Testis (tissue), 2 donors: ENCODE data around the gene CELF2.

Experiments used
- POLR2A ChIP-seq: fragments of 450-650 bp; IDR thresholded peaks from one replicate; pipeline ENCODE4 v1.6.1; 2017; ENCODE audit warnings: antibody characterized with exemption, mild to moderate bottlenecking, moderate library complexity
- TF ChIP-seq, protein P1 (sequence below), 3 experiments: fragments of 450-650 bp in 2 of 3; fragments of 200-600 bp in 1 of 3; sonication (generic) in 1 of 3; IDR thresholded peaks; one replicate each; pipeline ENCODE4 v1.5.1; 2016 to 2019; ENCODE audit warnings: antibody characterized with exemption in 3 of 3, mild to moderate bottlenecking in 2 of 3, moderate library complexity in 1 of 3

DNA sequence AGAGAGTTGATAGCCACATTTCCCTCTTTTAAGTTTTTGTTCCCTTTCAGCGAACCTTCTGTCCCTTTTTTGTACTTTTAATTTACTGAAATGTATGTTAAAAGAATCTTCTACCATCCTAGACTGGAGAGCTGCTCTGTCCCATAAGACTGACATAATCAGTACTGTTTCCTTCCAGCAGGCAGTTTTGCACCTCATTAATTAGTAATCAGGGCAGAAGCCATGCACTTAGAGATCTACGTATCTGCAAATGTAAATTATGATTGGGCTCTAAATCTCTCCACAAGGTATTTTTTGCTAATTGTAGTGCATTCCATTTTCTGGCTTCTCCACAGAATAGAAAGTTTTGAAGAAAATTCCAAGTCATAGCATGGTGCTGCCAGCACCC lies 232.1 kb downstream of the CELF2 start:
- TF ChIP-seq, protein P1, sequence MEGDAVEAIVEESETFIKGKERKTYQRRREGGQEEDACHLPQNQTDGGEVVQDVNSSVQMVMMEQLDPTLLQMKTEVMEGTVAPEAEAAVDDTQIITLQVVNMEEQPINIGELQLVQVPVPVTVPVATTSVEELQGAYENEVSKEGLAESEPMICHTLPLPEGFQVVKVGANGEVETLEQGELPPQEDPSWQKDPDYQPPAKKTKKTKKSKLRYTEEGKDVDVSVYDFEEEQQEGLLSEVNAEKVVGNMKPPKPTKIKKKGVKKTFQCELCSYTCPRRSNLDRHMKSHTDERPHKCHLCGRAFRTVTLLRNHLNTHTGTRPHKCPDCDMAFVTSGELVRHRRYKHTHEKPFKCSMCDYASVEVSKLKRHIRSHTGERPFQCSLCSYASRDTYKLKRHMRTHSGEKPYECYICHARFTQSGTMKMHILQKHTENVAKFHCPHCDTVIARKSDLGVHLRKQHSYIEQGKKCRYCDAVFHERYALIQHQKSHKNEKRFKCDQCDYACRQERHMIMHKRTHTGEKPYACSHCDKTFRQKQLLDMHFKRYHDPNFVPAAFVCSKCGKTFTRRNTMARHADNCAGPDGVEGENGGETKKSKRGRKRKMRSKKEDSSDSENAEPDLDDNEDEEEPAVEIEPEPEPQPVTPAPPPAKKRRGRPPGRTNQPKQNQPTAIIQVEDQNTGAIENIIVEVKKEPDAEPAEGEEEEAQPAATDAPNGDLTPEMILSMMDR (IDR thresholded peaks at IDR 0.05): no peak
- TF ChIP-seq POLR2A: no peak
